Measurements from ENCODE around the gene LRRTM1. TPM values are rescaled to one million over a fixed set of nuclear protein-coding genes. Genes with fewer than 3 reads are reported as not detected.

Gene LRRTM1
- total RNA-seq, 1 donor from 2014 or later = not detected

- DNase-seq (ENCODE audit: low spot score) = no peak
- no peaks in the 10 kb centered on the region for H3K36me3 Mint-ChIP-seq (ENCODE audit: low read depth)
- no peak overlapping the region for H3K27ac Mint-ChIP-seq (ENCODE audit: unreplicated experiment)
- H3K9me3 Mint-ChIP-seq (ENCODE audit: low read depth) = no peaks in the 10 kb centered on the region
- H3K27me3 Mint-ChIP-seq (ENCODE audit: low read depth) = peaks cover 14% of the 10 kb centered on the region
- H3K4me3 Mint-ChIP-seq (ENCODE audit: unreplicated experiment) = no peak overlapping the region
- H3K4me1 Mint-ChIP-seq (ENCODE audit: low read depth) = no peaks in the 10 kb centered on the region
- TF ChIP-seq CTCF (IDR thresholded peaks at IDR 0.05) = no peak
Observed at GRCh38 chr2:80288576-80288975, 16.0 kb downstream of the LRRTM1 start.

GRCh38 chr2:80281049-80281448, 23.5 kb downstream of the LRRTM1 start:
- Mint-ChIP-seq H3K4me1 (ENCODE audit: low read depth) (no peaks in the 10 kb centered on the region), H3K36me3 (ENCODE audit: low read depth) (no peaks in the 10 kb centered on the region), H3K27me3 (ENCODE audit: low read depth) (no peaks in the 10 kb centered on the region), H3K4me3 (ENCODE audit: unreplicated experiment) (no peak overlapping the region), H3K9me3 (ENCODE audit: low read depth) (peaks cover 10% of the 10 kb centered on the region), H3K27ac (ENCODE audit: unreplicated experiment) (no peak overlapping the region)
- TF ChIP-seq CTCF (IDR thresholded peaks at IDR 0.05) = no peak
- no peak for DNase-seq (ENCODE audit: low spot score)

- DNase-seq (ENCODE audit: low spot score) = no peak
- Mint-ChIP-seq H3K27me3 (ENCODE audit: low read depth) (no peaks in the 10 kb centered on the region), H3K4me1 (ENCODE audit: low read depth) (no peaks in the 10 kb centered on the region), H3K9me3 (ENCODE audit: low read depth) (peaks cover 10% of the 10 kb centered on the region), H3K36me3 (ENCODE audit: low read depth) (no peaks in the 10 kb centered on the region), H3K4me3 (ENCODE audit: unreplicated experiment) (no peak overlapping the region), H3K27ac (ENCODE audit: unreplicated experiment) (no peak overlapping the region)
- no peak for TF ChIP-seq CTCF (IDR thresholded peaks at IDR 0.05)
Observed at GRCh38 chr2:80280598-80280997, 24.0 kb downstream of the LRRTM1 start.

GRCh38 chr2:80269806-80270205, 34.7 kb downstream of the LRRTM1 start:
- no peaks in the 10 kb centered on the region for H3K36me3 Mint-ChIP-seq (ENCODE audit: low read depth)
- H3K9me3 Mint-ChIP-seq (ENCODE audit: low read depth) = no peaks in the 10 kb centered on the region
- TF ChIP-seq CTCF (IDR thresholded peaks at IDR 0.05) = no peak
- peaks cover 5% of the 10 kb centered on the region for H3K27me3 Mint-ChIP-seq (ENCODE audit: low read depth)
- DNase-seq (ENCODE audit: low spot score) = no peak
- H3K4me1 Mint-ChIP-seq (ENCODE audit: low read depth) = no peaks in the 10 kb centered on the region
- H3K4me3 Mint-ChIP-seq (ENCODE audit: unreplicated experiment) = no peak overlapping the region
- no peak overlapping the region for H3K27ac Mint-ChIP-seq (ENCODE audit: unreplicated experiment)

- no peak overlapping the region for H3K4me3 Mint-ChIP-seq (ENCODE audit: unreplicated experiment)
- H3K27me3 Mint-ChIP-seq (ENCODE audit: low read depth) = no peaks in the 10 kb centered on the region
- no peaks in the 10 kb centered on the region for H3K4me1 Mint-ChIP-seq (ENCODE audit: low read depth)
- DNase-seq (ENCODE audit: low spot score) = no peak
- no peak overlapping the region for H3K27ac Mint-ChIP-seq (ENCODE audit: unreplicated experiment)
- TF ChIP-seq CTCF (IDR thresholded peaks at IDR 0.05) = no peak
- peaks cover 4% of the 10 kb centered on the region for H3K9me3 Mint-ChIP-seq (ENCODE audit: low read depth)
- H3K36me3 Mint-ChIP-seq (ENCODE audit: low read depth) = no peaks in the 10 kb centered on the region
Observed at GRCh38 chr2:80266231-80266630, 38.3 kb downstream of the LRRTM1 start.
